ENCODE measurements around the gene CBX1. TPM values are rescaled to one million over a fixed set of nuclear protein-coding genes. Genes with fewer than 3 reads are reported as not detected.

CBX1 gene
- polyA plus RNA-seq, 1 donor = 63.6 TPM

DNA sequence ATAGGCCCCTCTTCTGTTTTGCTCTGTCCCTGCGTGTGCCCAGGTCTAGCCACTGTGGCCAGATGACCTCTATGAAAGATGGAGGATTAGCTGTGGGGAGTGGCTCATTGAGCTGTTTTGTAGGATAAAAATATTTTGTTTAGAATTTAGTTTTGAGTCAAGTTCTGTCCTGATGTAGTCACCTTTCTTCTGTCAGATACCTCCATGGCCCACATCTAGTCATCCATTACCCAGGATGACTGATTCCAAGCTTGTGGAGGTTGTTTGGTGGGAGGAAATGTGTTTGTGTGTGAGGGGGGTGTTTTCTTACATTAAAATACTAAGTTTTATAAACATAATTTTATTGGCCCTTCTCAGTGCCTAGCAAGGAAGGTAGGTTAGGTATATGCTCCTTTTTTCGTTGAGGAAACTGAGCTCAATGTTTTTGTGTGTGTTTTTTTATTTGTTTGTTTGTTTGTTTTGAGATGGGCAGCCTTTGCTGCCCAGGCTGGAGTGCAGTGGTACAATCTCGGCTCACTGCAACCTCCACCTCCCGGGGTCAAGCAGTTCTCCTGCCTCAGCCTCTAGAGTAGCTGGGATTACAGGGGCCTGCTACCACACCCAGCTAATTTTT, 22.6 kb upstream of the CBX1 start:
- no peak for DNase-seq
- no peaks in the 10 kb centered on the region for H3K27me3 ChIP-seq (ENCODE audit: control insufficient read depth, insufficient read depth, low read length)
- H3K4me3 ChIP-seq (ENCODE audit: low read length) = no peak overlapping the region
- H3K36me3 ChIP-seq (ENCODE audit: control insufficient read depth, insufficient read depth, low read length) = peaks cover 33% of the 10 kb centered on the region
- H3K9me3 ChIP-seq (ENCODE audit: control insufficient read depth, low read depth, low read length) = no peaks in the 10 kb centered on the region
- H3K27ac ChIP-seq (ENCODE audit: low read length) = no peak overlapping the region
- WGBS (ENCODE audit: insufficient coverage, low lambda C conversion rate) = no CpG with 5 or more reads among the region's 4 CpGs
- H3K4me1 ChIP-seq (ENCODE audit: control insufficient read depth, insufficient read depth, low read length) = no peaks in the 10 kb centered on the region

DNA sequence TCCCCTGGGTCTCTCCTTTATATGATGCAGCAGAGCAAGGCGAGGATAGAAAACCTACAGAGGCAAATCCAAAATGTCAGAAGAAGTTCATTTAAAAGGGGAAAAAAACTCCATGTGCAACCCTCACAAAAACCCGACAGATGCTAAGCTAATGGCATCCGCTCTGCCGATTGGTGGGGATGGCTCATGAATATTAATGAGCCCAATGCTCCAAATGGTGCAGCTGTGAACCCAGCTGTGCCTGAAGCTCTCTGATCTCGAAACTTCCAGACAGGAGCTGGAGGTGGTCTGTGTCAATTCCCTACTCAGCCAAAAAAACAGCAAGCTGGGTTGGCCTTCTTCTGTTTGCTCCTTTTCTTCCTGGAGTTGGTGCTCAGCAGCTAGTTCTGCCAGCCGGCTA, 21.8 kb upstream of the CBX1 start:
- DNase-seq = no peak
- Histone ChIP-seq H3K27ac (ENCODE audit: low read length) (no peak overlapping the region), H3K4me1 (ENCODE audit: control insufficient read depth, insufficient read depth, low read length) (no peaks in the 10 kb centered on the region), H3K4me3 (ENCODE audit: low read length) (no peak overlapping the region), H3K36me3 (ENCODE audit: control insufficient read depth, insufficient read depth, low read length) (peaks cover 39% of the 10 kb centered on the region), H3K9me3 (ENCODE audit: control insufficient read depth, low read depth, low read length) (no peaks in the 10 kb centered on the region), H3K27me3 (ENCODE audit: control insufficient read depth, insufficient read depth, low read length) (no peaks in the 10 kb centered on the region)
- no CpG with 5 or more reads among the region's 6 CpGs for WGBS (ENCODE audit: insufficient coverage, low lambda C conversion rate)

DNA sequence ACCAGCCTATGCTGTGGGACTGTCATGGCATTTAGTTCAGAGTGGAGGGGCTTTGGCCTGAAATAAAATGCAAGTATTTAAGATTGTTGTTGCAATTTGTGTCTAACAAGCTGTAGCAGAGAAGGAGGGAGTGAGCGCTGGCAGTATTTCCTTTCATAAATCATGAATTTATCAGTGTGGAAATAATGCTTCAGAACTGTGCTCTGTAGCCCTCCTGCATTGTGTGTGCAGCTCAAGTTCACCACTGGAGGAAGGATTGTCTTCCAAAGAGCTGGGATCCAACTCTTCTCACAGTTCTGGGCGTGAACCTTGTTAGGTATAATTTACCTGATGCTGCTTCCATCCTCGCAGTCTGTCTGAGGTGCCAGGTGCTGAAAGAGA, 21.4 kb upstream of the CBX1 start:
- Histone ChIP-seq H3K27me3 (ENCODE audit: control insufficient read depth, insufficient read depth, low read length) (no peaks in the 10 kb centered on the region), H3K27ac (ENCODE audit: low read length) (no peak overlapping the region), H3K9me3 (ENCODE audit: control insufficient read depth, low read depth, low read length) (no peaks in the 10 kb centered on the region), H3K4me3 (ENCODE audit: low read length) (no peak overlapping the region), H3K36me3 (ENCODE audit: control insufficient read depth, insufficient read depth, low read length) (peaks cover 44% of the 10 kb centered on the region), H3K4me1 (ENCODE audit: control insufficient read depth, insufficient read depth, low read length) (no peaks in the 10 kb centered on the region)
- no CpG with 5 or more reads among the region's 3 CpGs for WGBS (ENCODE audit: insufficient coverage, low lambda C conversion rate)
- DNase-seq = no peak

DNA sequence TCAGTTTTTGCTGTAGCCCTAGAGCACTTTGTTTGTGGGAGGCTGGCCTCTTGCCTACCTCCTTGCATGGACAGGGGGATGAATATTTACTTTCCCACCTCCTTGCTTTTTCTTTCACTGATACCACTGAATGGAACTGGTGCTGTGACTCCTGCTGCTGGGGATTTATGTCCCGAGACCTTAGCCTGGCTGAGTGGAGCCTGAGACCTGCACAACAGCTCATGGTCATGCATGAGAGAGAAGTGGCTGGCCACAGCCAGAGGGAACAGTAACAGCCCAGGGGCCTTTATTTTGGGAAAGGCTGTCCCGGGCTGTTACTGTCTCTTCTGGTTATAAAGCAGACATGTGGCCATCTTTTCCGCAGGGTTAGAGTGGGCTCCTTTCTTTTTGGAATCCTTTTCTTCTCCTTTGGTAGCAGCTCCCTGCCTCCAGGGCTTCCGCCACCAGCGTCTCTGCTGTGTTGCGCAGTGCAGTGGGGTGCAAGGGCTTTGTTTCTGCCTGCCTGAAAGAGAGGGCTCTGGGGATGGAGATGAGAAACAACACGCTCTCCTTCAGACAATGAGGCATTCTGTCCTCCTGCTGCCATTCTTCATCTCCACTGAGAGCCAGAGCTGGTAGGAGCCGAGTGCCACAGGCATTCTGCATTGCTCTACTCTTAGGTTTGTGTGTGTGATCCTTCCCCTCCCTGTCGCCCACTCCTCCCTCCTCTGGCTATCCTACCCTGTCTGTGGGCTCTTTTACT, 20.8 kb upstream of the CBX1 start:
- H3K27me3 ChIP-seq (ENCODE audit: control insufficient read depth, insufficient read depth, low read length) = no peaks in the 10 kb centered on the region
- H3K9me3 ChIP-seq (ENCODE audit: control insufficient read depth, low read depth, low read length) = no peaks in the 10 kb centered on the region
- H3K27ac ChIP-seq (ENCODE audit: low read length) = no peak overlapping the region
- DNase-seq = no peak
- WGBS (ENCODE audit: insufficient coverage, low lambda C conversion rate) = no CpG with 5 or more reads among the region's 9 CpGs
- H3K4me1 ChIP-seq (ENCODE audit: control insufficient read depth, insufficient read depth, low read length) = no peaks in the 10 kb centered on the region
- no peak overlapping the region for H3K4me3 ChIP-seq (ENCODE audit: low read length)
- peaks cover 47% of the 10 kb centered on the region for H3K36me3 ChIP-seq (ENCODE audit: control insufficient read depth, insufficient read depth, low read length)

DNA sequence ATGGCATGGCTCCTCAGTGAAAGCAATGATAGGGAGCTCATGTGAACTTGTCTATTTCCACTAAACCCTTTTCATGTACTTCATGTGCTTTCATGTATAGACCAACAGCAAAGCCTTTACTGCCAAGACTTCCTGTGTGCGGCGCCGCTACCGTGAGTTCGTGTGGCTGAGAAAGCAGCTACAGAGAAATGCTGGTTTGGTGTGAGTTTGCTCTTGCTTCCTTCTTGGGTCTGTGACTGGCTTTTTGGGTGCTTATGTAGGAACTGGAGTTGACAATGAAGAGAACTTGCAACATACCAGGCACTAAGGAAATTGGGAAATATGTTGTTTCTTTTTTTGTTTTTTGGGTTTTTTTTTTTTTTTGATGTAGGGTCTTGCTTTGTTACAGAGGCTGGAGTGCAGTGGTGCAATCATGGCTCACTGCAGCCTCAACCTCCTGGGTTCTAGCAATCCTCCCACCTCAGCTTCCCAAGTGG, 12.0 kb upstream of the CBX1 start:
- no peak for DNase-seq

DNA sequence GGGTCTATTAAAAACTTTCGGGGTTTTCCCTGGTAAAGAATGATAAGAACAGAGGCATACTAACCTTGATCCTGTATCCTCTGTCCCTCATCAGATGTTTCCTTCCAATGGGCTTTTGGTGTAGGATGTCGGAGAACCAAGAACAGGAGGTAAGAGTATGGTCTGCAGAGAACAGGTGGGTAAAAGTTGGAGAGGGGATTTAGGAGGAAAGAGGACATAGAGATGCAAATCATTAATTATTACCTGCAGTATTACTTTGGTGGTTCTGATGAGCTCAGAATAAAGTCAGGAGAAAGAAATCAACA, 10.6 kb upstream of the CBX1 start:
- Histone ChIP-seq H3K36me3 (ENCODE audit: control insufficient read depth, insufficient read depth, low read length) (peaks cover 7% of the 10 kb centered on the region), H3K4me3 (ENCODE audit: low read length) (no peak overlapping the region), H3K27ac (ENCODE audit: low read length) (no peak overlapping the region), H3K4me1 (ENCODE audit: control insufficient read depth, insufficient read depth, low read length) (peaks cover 5% of the 10 kb centered on the region), H3K9me3 (ENCODE audit: control insufficient read depth, low read depth, low read length) (no peaks in the 10 kb centered on the region), H3K27me3 (ENCODE audit: control insufficient read depth, insufficient read depth, low read length) (no peaks in the 10 kb centered on the region)
- WGBS (ENCODE audit: insufficient coverage, low lambda C conversion rate) = no CpG with 5 or more reads among the region's 2 CpGs
- no peak for DNase-seq

More for the DNA sequence above, 12.0 kb upstream of the CBX1 start:
- Histone ChIP-seq H3K4me1 (ENCODE audit: control insufficient read depth, insufficient read depth, low read length) (peaks cover 5% of the 10 kb centered on the region), H3K4me3 (ENCODE audit: low read length) (no peak overlapping the region), H3K9me3 (ENCODE audit: control insufficient read depth, low read depth, low read length) (no peaks in the 10 kb centered on the region), H3K27me3 (ENCODE audit: control insufficient read depth, insufficient read depth, low read length) (no peaks in the 10 kb centered on the region), H3K27ac (ENCODE audit: low read length) (no peak overlapping the region), H3K36me3 (ENCODE audit: control insufficient read depth, insufficient read depth, low read length) (peaks cover 15% of the 10 kb centered on the region)
- no CpG with 5 or more reads among the region's 5 CpGs for WGBS (ENCODE audit: insufficient coverage, low lambda C conversion rate)

DNA sequence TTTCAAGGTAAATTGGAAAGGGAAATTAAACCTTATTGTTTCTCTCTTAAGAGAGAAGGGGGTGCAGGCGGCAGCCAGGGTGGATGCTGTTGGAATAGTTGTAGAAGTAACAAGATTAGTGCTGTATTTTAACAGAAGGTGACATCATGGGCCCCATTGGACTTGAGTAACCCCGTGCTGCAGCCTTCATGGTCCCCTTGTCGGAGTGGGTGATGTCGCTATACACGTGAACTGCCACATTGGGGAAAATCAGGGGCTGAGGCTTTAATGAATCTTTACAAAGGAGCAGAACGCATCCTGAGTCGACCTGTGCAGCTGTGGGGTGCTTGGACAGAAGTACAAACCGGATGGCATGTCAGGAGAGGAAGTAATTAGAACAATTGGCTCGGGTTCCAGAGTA, 9.5 kb upstream of the CBX1 start:
- no peak overlapping the region for H3K27ac ChIP-seq (ENCODE audit: low read length)
- peaks cover 6% of the 10 kb centered on the region for H3K36me3 ChIP-seq (ENCODE audit: control insufficient read depth, insufficient read depth, low read length)
- peaks cover 5% of the 10 kb centered on the region for H3K4me1 ChIP-seq (ENCODE audit: control insufficient read depth, insufficient read depth, low read length)
- H3K9me3 ChIP-seq (ENCODE audit: control insufficient read depth, low read depth, low read length) = no peaks in the 10 kb centered on the region
- H3K27me3 ChIP-seq (ENCODE audit: control insufficient read depth, insufficient read depth, low read length) = no peaks in the 10 kb centered on the region
- H3K4me3 ChIP-seq (ENCODE audit: low read length) = no peak overlapping the region
- WGBS (ENCODE audit: insufficient coverage, low lambda C conversion rate) = 83% methylated on average over 1 of the region's 9 CpGs
- no peak for DNase-seq

DNA sequence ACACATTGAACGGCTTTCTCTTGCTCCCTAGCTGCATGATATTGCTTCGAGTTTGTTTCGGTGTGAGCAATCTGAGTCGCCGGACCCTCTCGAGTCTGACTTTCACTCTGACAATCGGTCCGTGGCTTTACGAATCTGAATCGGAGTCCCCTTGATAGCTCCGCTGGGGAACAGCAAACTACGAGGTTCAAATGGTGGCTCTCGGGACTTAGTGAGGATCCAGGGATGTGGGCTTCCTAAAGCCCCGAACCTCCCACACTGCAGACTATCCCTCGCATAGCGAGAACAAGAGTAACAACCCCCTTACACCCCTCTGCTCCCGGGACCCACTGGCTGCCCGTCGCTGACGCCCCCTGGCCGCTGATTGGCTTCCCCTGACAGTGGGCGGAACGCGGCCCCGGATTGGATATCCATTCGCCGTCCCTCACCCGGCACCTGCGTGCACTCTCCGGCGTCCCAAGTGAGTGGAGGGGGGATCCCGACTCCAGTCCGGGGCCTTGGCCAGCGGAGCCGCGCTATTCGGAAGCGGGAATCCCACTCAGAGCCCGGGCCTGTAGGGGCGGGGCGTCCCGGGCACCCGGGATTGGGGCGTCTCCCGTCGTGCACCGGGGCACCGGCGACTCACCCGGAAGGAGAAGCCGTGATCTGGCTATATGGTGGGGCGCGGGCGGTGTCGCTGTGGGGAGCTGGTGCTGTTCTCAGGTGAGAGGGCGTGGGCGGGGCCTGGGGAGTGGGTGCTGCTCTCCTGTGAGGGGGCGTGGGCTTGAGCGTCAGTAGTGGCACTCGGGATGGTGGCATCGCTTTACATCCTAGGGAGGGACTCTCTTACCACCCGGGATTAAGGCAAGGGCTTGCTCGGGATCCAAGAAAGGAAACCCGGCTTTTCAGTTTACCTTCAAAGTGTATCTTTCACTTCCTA, 6.1 kb upstream of the CBX1 start, which contains the start of gene SNX11:
SNX11 (plus strand) TSS at position 630 of the 919 bp plus-strand sequence. CDS start 4,278 bp downstream, outside the sequence.
- H3K4me3 ChIP-seq (ENCODE audit: low read length) = peak within 1 kb of the TSS; percentile 92
- peaks cover 5% of the 10 kb centered on the region for H3K4me1 ChIP-seq (ENCODE audit: control insufficient read depth, insufficient read depth, low read length)
- WGBS (ENCODE audit: insufficient coverage, low lambda C conversion rate) = 0% methylated on average over 1 of the region's 64 CpGs
- no peaks in the 10 kb centered on the region for H3K27me3 ChIP-seq (ENCODE audit: control insufficient read depth, insufficient read depth, low read length)
- DNase-seq = peak; percentile 86 to 94
- H3K36me3 ChIP-seq (ENCODE audit: control insufficient read depth, insufficient read depth, low read length) = no peaks in the 10 kb centered on the region
- peak within 1 kb of the TSS; percentile 94 for H3K27ac ChIP-seq (ENCODE audit: low read length)
- no peaks in the 10 kb centered on the region for H3K9me3 ChIP-seq (ENCODE audit: control insufficient read depth, low read depth, low read length)

DNA sequence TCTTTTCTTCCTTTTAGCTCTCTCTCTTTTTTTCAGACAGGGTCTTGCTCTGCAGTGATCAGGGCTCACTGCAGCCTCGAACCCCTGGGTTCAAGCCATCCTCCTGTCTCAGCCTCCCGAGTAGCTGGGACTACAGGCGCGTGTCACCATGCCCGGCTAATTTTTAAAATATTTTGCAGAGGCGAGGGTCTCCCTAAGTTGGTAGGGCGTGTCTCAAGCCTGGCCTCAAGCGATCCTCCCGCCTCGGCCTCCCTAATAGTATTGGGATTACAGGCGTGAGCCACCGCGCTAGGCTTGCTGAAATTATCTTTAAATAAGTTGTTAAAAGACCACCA, 5.5 kb upstream of the CBX1 start:
- DNase-seq = no peak
- H3K4me1 ChIP-seq (ENCODE audit: control insufficient read depth, insufficient read depth, low read length) = peaks cover 5% of the 10 kb centered on the region
- WGBS (ENCODE audit: insufficient coverage, low lambda C conversion rate) = no CpG with 5 or more reads among the region's 13 CpGs
- H3K27ac ChIP-seq (ENCODE audit: low read length) = peak overlapping the region; percentile 94
- H3K4me3 ChIP-seq (ENCODE audit: low read length) = peak overlapping the region; percentile 92
- H3K36me3 ChIP-seq (ENCODE audit: control insufficient read depth, insufficient read depth, low read length) = no peaks in the 10 kb centered on the region
- no peaks in the 10 kb centered on the region for H3K9me3 ChIP-seq (ENCODE audit: control insufficient read depth, low read depth, low read length)
- H3K27me3 ChIP-seq (ENCODE audit: control insufficient read depth, insufficient read depth, low read length) = no peaks in the 10 kb centered on the region

DNA sequence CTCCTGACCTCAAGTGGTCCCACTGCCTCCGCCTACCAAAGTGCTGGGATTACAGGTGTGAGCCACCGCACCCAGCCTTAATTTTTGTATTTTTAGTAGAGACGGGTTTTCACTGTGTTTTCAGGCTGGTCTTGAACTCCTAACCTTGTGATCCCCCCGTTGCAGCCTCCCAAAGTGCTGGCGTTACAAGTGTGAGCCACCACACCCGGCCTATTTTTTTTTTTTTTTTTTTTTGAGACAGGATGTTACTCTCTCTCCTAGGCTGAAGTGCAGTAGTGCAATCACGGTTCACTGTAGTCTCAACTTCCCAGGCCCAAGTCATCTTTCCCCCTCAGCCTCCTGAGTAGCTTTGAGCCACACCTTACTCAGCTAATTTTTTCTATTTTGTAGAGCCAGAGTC, 3.2 kb upstream of the CBX1 start:
- DNase-seq = no peak

More for the DNA sequence above, 3.2 kb upstream of the CBX1 start:
- Histone ChIP-seq H3K36me3 (ENCODE audit: control insufficient read depth, insufficient read depth, low read length) (no peaks in the 10 kb centered on the region), H3K4me1 (ENCODE audit: control insufficient read depth, insufficient read depth, low read length) (peaks cover 7% of the 10 kb centered on the region), H3K4me3 (ENCODE audit: low read length) (no peak overlapping the region), H3K27ac (ENCODE audit: low read length) (no peak overlapping the region), H3K9me3 (ENCODE audit: control insufficient read depth, low read depth, low read length) (no peaks in the 10 kb centered on the region), H3K27me3 (ENCODE audit: control insufficient read depth, insufficient read depth, low read length) (no peaks in the 10 kb centered on the region)
- no CpG with 5 or more reads among the region's 7 CpGs for WGBS (ENCODE audit: insufficient coverage, low lambda C conversion rate)
